GM18951 (cell line): ENCODE measurements around the gene SMIM22.

Experiments
- POLR2A ChIP-seq: IDR thresholded peaks from 4 replicates; pipeline ENCODE4 v1.6.1; 2011; ENCODE audit warnings: mild to moderate bottlenecking; ENCODE audit not compliant: insufficient read length, insufficient read depth; ENCODE audit errors: extremely low read depth
- in situ Hi-C: fragments of 300-500 bp; cut with MboI; formaldehyde crosslinking; loops from one replicate; pipeline ENCODE4 v1.12.0; 2022; ENCODE audit warnings: low sequenced_read_pairs, mixed read lengths, inconsistent platforms; ENCODE audit not compliant: unreplicated experiment

Gene SMIM22

DNA sequence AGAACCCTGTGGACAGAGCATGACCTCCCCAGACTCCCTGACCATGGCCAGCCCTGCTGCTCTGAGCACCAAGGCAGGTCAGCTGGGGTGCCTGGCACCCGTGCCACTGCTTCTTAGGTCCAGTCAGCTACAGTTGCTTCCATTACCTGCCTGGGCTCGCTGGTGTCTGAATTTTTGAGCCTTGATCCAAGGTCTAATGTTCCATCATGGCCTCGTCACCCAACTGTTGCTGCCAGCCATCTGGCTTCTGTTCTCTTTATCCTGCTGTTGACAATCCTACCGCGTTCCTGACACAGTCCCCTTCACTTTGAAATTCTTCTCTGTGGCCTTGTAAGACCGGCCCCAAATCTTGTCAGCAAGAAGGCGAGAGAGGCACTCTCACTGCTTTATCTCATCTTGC is 35.2 kb downstream of the SMIM22 start:
- TF ChIP-seq POLR2A = no peak
- in situ Hi-C loops = no loop called here

DNA sequence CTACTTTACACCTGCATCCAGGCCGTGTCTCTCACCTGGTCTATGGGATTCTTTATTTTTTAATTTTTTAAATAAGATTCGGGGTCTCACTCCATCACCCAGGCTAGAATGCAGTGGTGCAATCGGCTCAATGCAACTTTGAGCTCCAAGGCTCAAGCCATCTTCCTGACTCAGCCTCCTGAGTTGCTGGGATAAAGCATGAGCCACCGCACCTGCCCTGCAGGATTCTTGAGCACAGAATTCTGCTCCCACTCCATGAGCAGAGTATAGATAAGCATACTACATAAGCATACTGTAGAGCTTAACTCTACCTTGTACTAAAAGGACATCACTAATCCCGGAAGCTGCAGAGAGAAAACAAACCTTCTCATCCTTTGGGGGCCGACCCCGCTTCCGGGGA is 36.4 kb downstream of the SMIM22 start:
- in situ Hi-C loops = no loop called here
- TF ChIP-seq POLR2A = no peak

DNA sequence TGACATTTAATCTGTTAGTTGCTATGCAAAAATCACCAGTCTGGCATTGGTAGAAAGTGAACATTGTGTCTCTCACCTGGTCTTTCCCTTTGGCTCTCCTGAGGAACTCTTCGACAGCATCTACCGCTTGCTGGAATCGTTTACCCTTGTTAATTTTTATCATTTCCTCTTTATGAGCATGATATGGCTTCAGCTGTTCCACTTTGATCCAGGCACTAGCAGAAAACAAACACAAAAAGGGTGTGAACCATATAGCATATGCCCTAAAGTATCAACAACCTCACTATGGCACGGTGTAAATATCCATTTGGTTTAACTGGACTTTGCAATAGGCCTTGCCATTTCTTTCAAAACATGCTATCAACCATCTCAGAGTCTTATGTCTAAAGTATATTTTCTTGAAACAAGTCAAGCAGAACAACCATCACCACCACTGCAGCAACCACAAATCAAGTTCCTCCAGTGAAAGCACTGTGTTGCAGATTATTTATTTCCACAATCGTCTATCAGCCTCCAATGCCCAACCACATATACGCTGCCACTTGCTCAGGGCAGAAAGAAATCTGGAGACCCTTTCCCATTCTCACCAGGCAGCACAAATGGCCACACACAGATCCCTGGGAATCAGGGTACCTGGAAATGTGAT is 37.7 kb downstream of the SMIM22 start:
- no peak for TF ChIP-seq POLR2A
- in situ Hi-C loops = no loop called here

DNA sequence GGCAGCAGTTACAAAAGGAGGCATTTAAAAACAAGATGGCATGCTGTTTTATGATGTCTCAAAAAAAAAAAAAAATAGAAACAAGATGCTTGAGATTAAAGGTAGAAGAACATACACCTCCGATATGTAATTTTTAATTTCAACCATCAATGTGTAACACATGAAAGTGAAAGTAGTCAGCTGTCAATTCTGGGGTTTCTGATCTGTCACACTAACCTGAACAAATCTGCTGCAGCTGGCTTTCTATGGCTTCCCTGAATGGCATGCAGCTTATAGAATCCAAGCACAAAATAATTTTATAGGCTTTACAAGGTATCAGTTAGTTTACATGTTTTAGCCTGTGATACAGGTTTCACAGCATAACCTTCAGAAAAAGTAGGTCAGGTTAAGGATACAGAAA is 38.4 kb downstream of the SMIM22 start:
- in situ Hi-C loops = no loop called here

DNA sequence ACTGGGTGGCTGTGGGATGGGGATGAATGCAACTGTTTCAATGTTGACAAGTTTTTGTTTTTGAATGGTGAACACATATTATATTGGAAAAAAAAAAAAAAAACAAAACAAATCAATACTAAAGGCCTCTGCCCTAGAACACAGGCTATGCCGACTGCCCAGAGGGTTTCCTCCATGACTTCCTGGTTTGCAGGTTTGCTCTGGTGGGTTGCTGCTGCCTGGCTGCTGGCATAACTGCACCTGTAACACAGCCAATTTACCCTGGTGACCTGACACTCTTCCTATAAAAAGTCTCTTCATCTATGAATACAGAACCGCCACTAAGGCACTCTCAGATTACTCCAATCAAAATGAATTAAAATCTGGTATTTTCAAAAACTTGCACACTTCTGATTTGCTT is 41.6 kb downstream of the SMIM22 start:
- in situ Hi-C loops = no loop called here
- TF ChIP-seq POLR2A = no peak

More for the DNA sequence above, 38.4 kb downstream of the SMIM22 start:
- no peak for TF ChIP-seq POLR2A

DNA sequence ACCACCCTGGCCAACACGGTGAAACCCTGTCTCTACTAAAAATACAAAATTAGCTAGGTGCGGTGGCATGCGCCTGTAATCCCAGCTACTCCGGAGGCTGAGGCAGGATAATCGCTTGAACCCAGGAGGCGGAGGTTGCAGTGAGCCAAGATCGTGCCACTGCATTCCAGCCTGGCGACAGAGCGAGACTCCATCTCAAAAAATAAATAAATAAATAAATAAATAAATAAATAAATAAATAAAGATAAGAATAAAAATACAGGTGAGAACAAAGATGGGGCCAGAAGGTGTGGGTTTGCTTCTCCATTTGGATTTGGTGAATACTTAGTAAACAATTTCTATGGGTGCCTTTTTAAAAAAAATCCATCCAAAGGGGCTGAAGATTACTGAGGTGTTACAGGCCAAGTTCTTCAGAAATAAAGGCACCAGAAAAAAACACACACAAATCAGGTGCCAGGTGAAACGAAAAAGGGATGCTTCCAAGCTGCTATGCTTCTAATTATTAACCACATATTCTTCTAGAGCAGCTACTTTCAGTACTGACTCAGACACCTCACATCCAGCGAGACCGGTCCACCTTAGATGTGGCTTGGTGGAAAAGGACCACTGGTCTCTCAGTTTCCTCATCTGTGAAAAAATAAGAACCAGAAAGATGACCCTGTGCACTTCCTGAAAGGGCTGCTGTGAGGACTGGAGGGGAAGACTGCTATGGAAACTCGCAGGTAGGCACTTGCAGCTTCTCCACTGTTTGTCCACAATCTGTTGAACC is 42.7 kb downstream of the SMIM22 start:
- no peak for TF ChIP-seq POLR2A
- in situ Hi-C loops = no loop called here

DNA sequence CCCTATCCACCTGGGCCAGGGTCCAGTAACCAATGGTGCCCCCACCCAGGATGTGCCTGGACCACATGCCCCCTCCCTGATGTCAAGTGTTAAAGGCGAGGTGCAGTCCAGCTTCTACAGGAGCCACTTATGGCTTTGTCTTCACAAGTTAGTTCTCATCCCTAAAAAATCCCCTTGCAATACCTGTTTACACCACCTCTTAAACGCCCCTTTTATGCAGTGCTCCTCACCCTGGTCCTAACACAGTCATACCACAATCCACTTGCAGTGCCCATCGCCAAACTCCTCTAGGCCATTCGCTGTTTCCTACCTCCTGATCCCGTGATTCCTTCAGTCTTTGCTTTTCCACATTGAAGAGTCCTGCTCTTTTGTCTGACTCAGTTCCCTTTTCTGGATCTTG is 44.8 kb downstream of the SMIM22 start:
- no peak for TF ChIP-seq POLR2A
- in situ Hi-C loops = no loop called here

DNA sequence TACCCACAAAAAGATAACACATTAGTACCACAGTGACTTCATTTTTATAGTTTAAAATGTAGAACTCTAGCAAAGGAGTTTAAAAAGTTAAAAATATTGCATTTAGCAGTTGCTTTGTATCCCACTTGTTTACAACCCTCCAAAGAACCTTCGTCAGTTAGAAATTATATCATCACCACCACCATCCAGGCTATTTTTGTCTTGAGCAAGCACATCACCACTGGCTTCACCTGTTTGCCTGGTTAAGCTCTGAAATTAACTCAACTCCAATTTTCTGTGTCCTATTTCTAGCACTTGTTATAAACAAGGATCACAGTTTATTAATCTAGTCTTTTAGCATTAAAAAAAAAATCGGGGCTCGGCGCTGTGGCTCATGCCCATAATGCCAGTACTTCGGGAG is 45.8 kb downstream of the SMIM22 start:
- no peak for TF ChIP-seq POLR2A
- in situ Hi-C loops = no loop called here
